Measurements from ENCODE around the gene PRKAG2.
"Not testable (repeated sequence)": the region's sequence is repeated elsewhere in the genome, so short reads cannot be mapped to it uniquely, and the experiment has no call there.

Gene PRKAG2

DNA sequence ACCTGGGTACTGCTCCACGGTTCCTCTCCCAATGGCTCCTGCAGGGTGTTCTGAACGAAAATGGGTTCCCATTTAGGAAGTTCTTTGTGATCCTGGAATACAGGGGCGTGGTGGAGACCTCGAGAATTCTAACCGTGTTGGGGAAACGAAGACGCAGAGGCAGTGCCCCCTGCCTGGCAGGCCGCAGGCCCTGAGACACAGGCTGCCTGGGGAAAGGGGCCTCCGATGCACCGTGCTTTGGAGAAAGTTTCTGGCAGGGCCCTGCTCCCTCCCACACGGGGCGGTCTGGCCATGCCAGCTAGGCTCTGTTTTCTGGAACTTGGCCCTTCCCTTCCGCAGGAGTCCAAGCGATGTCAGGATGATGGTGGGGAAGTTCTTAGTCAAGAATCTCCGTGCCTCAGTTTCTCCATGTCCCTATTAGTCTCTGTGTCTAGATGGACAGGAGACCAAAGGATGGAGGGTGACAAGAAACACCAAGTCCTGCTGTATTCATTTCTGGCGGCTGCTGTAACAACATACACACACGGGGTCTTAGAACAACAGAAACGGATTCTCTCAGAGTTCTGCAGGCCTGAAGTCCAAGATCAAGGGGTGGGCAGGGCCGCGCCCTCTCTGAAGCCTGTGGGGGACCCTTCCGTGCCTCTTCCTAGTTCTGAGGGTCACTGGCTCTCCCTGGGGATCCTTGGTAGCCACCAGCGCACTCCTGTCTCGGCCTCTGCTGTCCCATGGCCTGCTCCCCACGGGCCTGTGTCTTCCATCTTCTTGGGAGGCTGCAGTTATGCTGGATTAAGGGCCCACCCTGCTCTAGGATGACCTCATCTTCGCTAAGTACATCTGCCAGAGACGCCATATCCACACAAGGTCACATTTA, 27.7 kb downstream of the PRKAG2 start:
- no peak for DNase-seq

DNA sequence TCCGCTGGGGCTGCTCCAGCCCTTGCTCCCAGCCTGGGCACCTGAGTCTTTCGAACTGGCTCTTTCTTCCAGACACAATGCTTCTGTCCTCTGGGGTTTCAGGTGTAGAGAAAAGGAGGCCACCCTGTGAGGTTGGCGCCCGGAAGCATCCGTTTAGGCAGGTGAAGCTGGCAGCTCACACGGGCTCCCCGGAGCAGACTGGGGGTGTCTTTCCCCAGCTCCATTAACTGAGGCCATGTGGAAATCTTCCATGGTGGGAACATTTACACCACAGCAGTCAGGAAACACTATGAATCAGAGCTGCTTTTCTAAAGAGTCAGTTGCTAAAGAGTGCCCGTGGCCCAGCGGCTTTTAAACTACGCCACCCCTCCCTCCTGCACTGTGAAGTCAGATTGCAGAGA, 29.2 kb downstream of the PRKAG2 start:
- DNase-seq = no peak

DNA sequence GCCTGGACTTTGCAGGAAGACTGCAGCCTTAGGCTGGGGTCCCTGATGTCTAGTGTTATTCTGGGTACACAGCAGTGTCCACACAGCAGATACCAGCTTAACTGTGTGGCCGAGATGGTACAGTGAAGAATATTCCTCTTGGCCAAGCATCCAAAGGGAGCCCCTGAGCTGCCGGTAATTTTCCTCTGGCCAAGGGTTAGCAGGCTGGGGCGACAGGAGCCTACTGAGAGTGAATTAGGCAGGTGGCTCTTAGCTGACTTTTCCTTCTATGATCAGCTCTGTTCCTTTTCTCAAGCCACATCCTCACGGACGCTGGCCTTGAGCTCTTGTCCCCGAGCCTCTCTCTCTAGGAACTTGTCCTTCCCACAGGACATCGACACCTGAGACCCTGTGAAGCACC, 29.8 kb downstream of the PRKAG2 start:
- no peak for DNase-seq

DNA sequence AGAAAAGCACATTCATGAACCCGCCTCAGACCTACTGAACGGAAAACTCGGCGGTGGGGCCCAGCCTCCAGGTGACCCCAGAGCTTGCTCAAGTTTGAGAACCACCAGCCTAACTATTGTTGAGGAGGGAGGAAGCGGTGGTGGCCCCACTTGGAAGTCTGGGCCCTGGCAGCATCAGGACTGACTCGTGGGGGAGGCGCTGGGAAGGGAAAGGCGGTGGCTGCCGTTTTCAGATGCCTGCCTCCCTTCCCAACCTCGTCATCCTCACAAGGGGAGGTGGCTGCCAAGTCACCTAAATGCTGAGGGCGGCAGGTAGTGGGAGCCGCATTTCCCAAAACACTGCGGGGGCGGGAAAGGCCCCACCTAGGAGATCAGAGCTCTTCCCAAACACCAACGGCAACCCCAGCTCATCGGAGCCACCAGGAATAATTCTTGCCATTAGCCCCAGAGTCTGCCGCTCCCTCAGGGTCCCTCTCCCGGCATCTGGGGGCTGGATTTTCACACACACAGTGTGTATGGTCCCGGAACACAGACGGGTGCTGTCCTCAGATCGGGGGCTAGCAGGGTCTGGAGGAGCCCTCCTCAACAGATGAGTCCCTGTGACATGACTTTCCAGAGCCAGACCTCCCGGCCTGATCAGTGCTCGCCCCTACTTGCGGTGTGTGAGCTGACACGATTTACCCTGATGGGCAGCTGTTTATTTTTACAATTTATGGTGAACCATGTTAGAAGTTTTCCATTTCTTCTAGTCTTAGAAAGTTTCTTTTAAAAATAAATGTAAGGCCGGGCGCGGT, 31.3 kb downstream of the PRKAG2 start:
- DNase-seq = no peak

DNA sequence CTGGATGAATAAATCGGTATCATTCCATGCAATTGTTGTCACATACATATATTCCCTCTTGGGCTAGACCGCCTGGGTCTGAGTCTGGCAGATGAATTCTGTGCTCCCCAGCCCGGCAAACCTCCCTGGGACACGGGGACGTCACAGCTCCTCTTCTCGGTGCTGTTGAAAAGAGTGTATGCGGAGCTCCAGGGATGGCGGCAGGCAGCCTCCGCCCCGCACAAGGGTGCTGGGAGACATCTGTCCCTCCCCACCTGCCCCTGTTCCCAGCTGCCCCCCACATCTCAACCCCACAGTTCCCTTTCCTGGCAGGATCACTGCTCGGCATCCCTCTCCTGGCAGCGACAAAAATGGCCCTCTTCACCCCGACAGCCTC, 32.1 kb downstream of the PRKAG2 start:
- no peak for DNase-seq

DNA sequence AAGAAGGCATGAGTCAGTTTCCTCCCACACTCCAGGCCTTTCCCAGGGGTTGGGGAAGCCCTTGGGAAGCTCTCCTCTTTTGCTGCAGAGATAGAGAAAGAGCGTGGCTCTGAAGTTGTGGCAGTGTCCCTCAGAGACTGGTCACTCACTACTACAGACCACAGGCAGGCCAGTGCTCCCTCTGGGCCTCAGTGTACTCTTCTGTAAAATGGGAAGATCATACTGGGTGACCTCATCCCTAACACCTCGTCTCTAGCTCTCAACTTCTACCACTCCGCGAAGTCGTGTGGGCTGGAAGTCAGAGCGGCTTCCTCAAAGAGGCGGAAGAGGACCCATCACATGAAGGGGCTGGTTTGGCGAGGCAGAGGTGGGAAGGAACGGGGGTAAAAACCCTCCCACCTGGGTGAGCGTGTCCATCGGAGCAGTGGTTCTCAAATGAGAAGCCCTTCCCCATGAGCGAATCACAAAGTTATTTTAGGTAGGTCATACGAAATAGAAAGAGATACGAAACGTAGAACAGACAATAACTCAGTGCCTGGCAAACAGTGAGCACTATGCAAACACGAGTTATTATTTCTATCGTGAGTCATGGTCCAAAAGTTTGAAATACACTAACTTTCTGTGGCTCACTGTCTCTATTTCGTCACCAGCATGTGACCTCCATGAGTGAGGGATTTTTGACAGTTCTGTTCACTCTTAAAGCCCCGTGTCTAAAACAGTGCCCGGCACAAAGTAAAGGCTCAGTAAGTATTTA, 32.7 kb downstream of the PRKAG2 start:
- no peak for DNase-seq

DNA sequence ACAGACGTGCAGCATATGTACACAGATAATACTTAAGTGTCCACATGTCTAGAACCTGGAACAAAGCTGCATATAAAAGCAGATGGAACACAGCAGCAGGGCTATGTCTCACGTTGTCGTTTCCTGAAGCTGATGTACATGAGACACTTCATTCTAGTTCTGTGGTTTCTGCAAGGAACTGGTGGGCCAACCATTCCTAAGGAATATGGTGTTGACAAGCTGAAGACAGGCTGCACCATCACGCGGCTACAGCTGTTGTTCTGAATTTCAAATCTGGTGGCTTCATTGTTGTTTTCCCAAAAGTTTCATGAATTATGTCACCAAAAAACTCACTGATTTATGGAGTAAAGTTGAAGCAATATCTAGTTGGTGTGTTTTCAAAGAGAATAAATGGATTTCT, 33.7 kb downstream of the PRKAG2 start:
- DNase-seq = no peak

DNA sequence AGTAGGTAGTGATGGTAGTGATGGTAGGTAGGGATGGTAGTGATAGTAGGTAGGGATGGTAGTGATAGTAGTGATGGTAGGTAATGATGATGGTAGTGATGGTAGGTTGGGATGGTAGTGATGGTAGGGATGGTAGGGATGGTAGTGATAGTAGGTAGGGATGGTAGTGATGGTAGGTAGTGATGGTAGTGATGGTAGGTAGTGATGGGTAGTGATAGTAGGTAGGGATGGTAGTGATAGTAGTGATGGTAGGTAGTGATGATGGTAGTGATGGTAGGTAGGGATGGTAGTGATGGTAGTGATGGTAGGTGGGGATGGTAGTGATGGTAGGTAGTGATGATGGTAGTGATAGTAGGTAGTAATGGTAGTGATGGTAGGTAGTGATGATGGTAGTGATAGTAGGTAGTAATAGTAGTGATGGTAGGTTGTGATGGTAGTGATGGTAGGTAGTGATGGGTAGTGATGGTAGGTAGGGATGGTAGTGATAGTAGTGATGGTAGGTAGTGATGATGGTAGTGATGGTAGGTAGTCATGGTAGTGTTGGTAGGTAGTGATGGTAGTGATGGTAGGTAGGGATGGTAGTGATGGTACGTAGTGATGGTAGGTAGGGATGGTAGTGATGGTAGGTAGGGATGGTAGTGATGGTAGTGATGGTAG, 35.4 kb downstream of the PRKAG2 start:
- DNase-seq = not testable (repeated sequence)

DNA sequence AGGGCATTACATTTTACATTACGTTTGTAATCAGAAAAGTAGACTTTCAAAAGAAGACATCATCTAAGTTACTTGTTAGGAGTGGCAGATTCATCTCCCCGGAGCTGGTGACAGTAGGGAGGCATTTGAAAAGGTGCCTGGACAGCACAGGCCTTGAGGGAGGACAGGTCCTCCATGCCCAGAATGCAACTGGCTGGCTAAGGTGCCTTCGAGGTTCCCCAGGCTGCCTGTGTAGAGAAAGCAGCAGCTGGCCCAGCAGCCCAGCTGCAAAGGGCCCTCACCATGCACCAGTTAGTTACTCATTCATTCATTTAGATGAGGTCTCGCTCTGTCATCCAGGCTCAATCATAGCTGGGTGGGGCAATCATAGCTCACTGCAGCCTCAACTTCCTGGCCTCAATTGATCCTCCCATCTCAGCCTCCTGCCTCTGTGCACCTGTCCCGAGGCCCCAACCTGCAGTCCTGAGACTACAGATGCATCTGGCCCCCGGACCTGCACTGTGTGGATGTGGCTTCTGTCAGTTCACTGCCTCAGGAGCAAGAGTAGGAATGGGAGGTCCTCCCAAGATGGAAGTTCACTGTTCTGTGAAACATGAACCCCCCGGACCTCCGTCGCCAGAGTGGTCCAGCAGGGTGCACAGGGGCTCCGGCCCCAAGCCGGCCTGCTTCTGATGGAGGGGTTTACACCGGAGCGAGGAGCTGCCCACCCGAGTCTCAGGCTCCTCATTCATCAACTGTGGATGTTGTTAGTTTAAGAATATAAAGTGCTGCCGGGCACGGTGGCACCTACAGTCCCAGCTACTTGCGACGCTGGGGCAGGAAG, 36.6 kb downstream of the PRKAG2 start:
- DNase-seq = no peak

DNA sequence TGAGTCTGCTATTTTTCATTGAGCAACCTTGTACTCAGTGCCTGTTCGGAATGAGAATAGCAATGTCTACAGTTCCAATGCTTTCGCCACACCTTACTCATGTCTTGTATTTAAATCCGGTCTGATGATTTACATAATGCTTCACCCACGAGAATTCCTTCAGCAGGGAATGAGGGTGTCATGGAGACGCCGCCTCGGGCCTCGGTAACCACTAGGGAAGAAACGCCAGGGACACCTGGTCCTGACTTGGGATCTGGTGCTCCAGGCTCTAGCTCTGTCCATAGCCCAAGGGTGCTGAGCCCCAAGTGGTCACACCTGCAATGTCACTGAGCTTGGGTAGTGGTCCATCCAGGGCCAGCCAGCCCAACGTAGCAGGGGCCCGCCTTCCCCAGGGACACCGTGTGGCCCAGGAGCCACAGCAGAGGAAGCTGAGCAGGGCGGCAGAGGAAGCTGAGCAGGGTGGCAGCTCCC, 37.4 kb downstream of the PRKAG2 start:
- DNase-seq = no peak

DNA sequence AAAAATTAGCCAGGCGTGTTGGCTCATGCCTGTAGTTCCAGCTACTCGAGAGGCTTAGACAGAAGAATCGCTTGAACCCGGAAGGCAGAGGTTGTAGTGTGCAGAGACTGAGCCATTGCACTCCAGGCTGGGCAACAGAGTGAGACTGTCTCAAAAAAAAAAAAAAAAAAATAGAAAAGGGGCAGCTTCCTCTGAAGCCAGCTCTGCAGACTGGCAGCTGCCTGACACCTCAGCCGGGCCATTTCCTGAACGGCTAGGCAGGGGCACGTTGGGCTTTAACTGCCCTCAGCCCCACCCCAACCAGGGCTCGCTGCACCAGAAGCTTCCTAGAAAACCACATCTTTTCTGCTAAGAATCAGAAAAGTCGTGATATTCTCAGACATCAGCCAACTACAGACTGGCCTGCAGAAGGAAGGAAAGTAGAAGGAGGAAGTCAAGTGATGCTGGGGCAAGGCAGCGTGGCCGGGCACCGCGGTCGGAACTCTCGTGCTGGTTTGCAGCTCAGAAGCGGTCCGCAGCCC, 38.0 kb downstream of the PRKAG2 start:
- DNase-seq = no peak

DNA sequence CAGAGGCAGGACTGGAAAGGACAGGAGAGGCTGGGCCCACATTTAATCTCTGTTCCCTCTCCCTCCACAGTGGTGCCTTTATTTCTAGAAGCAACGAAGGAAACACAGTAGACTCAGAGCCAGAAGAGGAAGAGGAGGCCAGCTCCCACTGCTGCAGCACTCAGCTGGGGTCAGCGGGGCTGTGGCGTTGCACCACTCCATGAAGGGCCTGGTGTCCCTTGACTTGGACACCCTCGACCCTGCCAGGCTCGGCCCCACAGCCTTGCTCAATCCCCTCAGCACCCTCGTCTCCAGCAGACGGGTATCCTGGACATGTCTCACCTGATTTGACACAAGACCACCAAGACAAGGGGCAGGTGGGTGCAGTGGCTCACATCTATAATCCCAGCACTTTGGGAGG, 38.8 kb downstream of the PRKAG2 start:
- no peak for DNase-seq

DNA sequence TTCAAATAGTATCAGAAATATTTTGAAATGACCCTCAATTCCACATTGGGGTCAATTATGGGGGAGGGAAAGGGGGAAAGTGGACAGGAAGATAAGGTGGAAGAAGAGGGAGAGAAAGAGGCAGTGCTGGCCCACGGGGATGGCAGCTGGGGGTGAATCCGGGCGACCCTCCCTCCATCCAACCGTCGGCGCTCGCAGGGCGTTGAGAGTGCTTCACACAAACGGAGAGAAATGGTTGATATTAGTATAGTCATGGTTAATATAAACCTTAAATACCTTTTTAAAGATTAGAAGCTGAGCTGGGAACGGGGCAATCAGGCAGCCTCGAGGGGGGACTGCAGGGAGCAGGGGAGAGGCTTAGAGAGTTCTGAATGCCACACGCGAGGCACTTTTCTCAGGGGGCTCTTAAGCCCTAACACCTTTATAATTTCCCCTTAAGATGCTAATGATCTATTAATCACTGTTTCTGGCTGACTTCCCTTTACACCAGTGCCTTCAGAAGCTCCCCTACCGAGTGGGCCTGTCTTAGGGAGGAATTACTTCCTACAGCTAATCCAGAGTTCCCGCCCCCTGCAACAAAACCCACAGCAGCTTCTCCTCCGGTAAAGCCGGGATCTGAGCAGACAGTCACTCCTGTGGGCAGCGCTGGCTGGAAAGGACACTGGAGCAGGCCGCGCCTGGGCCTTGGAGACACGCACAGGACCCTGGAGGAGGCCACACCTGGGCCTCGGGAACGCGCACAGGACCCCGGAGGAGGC, 39.5 kb downstream of the PRKAG2 start:
- no peak for DNase-seq

DNA sequence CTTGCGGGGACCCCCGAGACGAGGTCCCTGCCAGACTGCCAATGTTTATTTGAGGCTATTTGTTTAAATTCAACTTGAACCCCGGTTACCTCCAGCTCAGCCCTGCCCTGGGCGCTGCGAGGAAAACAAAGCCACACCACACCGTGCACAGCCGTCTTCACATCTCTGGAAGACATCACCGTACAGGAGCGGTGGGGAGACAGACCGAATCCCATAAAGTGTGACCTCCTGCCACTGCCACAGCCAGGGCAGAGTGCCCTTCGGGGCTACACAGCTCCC, 40.0 kb downstream of the PRKAG2 start:
- DNase-seq = no peak

DNA sequence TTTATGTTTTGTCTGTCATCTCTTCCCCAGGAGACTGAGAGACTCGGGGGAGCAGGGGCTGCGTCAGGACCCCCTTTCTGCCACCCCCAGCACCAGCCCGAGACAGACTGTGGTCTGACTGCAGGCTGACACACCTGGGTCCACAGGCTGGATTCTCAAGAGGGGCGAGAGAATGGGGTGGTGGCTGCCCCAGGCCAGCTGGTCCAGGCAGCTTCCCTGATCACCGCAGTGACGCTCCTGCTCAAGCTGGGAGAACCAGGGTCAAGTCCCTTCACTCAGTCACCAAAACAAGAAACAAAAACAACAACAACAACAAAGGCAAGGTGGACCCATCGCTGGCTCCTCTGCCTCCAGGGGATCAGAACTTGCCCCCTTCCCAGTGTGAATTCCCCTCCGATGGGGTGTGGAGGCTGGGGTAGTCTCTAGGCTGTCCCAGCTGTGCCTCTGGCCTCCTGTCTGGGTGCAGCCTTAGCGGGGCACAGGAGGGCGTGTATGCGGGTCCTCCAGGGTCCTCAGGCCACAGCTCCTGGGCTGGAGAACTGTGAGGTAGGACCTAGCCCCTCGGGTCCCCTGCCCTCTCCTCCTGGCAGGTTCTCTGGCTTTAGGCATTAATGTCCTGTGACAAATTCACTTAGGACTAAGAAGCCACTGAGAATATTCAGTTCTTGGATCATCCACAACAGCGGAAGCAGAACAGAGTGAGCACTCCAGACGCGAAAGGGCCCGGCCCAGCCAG, 40.6 kb downstream of the PRKAG2 start:
- no peak for DNase-seq

DNA sequence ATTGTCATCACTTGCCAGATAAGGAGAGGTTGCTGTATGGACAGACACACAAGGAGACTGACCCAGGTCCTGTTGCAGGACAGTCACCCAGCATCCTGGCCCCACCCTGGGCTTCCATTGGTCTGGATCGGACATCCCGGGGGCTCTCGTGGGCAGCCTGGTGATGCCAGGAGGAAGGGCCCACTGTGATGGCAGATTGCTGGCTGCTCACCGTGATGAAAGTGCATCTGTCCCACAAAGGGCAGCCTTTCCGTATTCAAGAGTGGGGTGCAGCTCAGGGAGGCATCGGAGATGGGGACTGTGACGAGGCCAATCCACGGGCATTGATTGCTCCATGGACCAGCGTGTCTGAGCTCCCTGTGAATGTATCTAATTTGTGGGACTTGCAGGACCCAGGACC, 41.3 kb downstream of the PRKAG2 start:
- no peak for DNase-seq

DNA sequence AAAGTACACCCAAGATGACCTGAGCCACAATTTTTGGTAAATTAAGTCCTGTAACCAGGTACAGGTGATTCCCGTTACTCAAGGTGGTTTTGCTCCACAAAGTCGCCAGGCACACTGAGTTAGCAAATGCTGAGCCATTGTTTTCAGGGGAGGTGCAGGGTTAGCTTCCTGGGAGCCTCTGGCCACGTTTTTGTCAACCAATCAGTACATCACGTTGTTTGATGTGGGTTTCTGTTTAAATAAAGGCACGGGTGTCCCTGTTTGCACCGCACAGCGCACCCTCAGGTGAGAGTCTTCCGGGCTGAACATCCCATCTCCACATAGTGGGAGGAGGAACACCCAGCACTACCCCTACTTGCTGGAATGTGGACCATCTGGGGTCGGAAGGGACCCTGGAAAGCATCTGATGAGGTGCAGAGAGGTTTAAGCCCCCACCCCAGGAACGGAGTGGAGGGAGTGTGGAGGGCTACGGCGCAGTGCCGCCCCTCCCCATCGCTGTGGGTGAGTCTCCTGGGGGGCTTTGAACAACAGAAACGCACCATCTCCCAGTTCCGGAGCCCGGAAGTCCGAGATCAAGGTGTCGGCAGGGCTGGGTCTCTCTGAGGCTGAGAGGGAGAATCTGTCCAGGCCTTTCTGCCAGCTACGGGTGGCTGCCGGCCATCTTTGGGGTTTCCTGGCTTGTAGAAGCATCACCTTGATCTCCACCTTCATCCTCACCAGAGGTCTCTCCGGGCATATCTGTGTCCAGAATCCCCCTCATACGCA, 42.5 kb downstream of the PRKAG2 start:
- DNase-seq = no peak

DNA sequence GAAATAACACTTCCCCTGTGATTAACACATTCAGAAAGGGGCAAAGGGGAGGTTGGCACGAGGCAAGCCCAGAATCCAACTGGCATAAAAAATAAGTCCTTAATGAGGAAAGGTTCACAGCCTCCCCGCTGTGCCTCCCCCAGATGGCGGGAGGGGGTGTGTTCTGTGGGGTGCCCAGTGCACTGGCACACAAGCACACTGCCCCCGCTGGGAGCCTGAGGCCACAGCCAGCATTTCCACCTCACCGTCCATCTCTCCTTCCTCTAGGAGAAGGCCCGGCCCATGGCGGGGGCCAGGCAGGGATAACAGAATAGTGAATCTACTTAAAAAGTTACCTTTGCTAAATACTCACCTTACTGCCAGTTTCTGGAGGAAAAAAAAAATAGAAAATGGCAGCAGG, 43.2 kb downstream of the PRKAG2 start:
- DNase-seq = no peak

DNA sequence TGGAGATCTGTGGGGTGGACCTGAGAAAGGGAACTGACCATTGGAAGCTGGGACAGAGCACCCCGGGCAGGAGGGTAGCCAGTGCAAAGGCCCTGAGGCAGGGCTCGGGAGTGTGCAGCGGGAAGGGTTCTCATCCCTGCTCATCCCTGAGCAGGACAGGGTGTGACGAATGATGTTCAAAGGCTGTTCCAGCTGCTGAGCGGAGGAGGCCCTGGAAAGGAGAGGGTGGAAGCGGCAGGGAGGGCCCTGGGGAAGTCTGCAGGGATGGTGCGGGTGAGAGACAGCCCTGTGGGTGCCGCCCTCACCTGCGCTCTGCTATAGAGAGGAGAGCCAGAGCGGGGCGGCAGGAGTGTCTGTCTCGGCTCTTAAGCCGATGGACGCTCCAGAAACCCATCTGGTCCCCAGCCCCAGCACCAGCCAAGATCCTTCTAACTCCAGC, 43.7 kb downstream of the PRKAG2 start:
- no peak for DNase-seq

DNA sequence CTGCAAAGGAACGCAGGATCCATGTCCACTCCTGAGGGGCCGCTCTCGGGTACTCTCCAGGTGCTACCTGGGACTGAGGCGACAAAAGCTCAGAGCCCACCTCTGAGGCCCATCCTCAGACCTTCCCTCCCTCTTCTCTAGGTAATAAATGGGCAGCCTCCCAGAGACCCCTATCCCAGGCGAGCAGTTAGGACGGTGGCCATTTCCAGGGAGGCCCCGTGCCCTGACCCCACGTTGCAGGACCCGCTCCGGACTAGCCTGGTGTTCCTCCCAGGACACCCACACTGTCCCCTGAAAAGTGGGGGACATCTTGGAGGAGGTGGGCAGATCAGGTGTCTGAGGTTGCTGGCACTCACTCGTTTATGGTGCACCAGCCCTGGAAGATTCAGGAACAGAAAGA, 44.3 kb downstream of the PRKAG2 start:
- DNase-seq = no peak
